Left renal pelvis (tissue), 4 donors: ENCODE results near the gene KCTD16. TPM values are rescaled to one million over a fixed set of nuclear protein-coding genes. Genes with fewer than 3 reads are reported as not detected.
A peak's percentile ranks its signal among the peaks of the same experiment; 100 is the strongest.

Experiments used
- DNase-seq, 4 donors: peaks; one replicate each; pipeline ENCODE4 v3.0.0-alpha.2; 2013; ENCODE audit warnings: low read depth in 4 of 4, low spot score in 3 of 4
- polyA plus RNA-seq, 4 donors: library from polyadenylated mRNA; unstranded; fragments of 120-200 nt; gene quantifications; one replicate each; pipeline ENCODE4 v1.2.1, GENCODE V29; 2013; ENCODE audit not compliant: insufficient read length in 4 of 4

The KCTD16 gene
- polyA plus RNA-seq, 4 donors: 0.60 to 2.8 (median 2.4) TPM

DNA sequence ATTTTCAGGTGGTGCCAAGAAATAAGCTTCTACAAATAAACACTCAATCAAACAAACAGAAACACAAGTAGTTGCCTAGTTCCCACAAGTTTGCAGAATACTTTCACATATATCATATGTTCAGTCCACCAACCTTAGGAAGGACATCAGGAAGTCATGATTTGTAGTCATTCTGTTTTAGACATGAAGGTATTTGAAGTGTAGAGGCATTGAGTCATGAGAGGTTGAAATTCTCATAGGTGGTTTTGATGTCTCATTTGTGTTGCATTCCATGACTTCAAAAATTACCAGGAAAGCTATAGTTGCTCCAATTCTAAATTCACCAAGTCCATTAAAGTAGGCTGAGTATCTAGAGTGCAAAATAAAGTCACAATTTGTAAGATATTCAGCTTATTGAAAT, 159.0 kb downstream of the KCTD16 start:
- DNase-seq: no peak

DNA sequence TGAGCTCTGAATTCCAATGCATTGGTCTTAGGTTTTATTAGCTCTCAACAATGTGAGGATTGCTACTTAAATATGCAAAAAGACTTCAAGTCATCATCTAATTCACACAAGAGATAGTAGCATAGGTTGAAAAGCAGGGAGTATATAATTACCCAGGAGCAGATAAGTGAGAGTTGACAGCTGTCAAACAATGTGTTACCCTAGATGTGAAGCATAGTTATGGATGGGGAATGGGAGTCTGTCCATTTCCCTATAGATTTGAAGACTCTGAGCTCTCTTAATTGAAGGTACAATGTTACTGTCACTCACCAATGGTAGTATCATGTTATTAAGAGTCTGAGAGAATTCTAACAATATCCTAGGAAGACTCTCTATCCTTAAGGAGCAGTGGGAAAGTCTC, 160.7 kb downstream of the KCTD16 start:
- no peak for DNase-seq

DNA sequence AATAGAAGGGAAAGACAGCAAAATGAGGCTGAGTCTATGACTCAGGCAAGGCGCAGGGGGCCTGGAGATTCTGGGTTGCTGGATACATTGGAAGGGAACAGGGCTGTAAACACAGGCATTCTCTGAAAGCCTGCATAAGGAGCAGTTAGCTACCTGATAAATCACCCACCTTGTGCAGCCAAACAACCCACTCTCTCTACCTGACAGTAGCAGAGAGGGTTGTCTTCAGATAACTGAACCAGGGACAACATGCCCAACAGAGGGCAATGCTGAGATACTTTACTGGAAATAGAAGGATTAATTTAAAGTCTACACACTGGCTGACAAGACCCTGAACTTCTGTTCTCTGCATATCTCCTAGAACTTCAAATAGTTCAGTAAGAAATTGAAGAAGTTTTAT, 161.6 kb downstream of the KCTD16 start:
- no peak for DNase-seq

DNA sequence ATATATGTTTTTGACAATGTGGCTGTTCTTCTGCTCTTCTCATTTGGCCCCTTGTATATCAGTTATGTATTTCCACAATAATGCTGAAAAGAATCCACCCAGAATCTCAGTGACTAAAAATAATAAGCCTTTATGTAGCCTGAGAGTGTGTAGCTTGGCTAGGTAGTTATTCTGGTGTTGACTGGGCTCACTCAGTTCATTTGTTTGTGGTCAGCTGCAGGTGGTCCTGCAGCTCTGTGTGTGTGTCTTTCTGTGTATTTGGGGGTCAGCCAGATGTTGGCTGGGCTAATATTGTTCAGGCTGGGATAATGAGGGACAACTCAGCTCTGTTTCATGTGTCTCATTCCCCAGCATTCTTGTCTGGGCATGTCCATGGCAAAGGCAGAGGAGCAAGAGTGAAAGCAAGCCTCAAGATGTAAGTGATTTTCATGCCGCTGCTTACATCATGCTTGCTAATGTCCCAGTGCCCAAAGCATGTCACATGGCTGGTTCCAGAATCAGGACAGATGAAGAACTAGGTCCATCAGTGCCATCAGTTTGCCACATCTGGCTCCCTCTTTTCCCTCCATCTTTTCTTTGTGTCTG, 162.8 kb downstream of the KCTD16 start:
- DNase-seq: no peak

DNA sequence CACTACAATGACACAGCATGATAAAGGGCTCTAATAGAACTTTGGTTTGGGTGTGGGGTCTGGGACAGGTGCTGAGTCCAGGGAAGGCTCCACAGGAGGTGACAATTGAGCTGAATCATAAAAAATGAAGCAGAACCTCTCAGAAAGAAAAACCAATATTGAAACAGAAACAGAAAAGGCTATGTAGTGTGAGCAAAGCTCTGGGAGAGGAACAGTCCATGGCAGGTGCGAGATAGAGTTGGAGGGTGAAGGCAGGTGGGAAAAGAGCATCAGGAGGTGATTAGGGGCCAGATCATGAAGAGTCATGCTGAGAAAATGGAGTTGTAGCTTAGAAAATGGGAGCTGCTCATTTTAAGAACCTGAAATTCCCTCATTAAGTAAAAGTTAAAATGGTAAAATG, 164.9 kb downstream of the KCTD16 start:
- no peak for DNase-seq

DNA sequence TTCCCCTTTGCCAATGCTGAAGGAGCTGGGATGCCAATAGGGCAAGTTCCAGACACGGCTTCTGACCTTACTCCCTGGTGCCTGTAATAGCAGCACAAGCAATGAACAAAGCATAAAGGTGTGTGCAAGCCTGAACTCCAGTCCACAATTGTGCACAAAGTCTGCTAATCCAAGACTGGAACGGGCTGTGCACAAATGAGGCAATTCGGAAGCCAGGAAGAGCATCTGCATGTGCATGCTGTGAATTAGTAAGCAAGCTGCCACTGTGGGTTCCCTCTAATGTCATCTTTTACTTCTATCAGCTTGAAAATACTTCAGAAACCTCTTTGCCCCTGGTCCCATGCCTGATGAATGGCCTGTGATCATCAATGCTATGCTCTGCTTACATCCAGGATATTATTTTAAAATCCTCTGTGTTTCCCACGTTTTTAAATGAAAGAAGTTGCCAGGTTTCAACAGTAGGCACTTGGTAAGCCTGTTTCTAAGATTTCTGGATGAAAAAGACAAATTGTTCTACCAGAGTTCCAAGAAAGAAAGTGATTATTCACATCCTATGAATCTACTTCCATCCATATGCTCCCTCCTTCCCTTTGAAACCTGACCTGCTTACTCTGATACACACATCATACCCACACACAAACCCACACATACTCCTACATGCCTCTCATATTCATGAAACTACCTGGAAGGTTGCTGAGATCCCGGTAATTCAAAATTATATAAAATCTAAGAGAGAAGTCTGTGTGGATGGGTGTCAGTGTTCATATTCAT, 165.7 kb downstream of the KCTD16 start:
- no peak for DNase-seq

DNA sequence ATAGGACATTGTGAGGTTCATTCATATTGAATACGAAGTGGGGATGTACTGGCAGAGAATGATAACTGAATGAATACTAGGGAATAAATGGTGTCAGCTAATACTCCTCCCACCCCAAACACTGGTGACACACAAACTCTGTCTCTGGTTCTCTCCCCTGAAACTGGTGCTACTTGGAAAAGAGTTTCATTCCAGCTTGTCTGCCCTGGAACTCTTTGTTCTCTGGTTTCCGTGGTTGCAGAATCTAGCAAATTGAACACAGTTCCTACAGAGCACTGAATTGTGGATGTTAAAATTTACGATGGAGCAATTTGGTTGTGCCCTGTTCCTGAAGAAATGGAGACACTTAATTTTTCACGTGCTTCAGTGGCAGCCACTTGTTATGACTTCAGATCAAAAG, 181.7 kb downstream of the KCTD16 start:
- no peak for DNase-seq

DNA sequence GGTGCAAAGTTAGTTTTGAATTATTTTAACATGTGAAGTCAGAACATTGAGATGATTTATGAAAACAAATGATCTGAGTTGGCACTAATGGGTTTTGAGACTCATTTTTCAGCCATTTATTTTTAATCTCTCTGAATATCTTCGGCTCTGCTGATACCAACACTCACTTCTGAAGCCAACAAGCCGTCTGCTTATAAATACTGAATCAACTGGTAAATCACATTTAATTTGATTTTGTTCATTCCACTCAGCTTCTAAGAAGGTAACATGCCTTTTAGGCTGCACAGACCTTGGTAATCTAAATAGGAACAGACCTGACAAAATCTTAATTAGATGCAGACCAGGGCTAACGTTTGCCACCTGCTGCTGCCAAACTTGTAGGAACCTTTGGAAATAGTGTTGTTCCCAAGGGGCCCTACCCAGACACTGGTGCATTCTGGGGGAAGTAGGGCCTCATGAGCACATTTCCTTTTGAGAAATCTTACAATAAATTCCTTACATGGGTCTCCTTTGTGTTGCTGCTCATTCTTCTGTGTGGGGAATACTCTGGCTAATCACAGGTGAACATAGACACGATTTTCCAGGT, 182.2 kb downstream of the KCTD16 start:
- DNase-seq: no peak

DNA sequence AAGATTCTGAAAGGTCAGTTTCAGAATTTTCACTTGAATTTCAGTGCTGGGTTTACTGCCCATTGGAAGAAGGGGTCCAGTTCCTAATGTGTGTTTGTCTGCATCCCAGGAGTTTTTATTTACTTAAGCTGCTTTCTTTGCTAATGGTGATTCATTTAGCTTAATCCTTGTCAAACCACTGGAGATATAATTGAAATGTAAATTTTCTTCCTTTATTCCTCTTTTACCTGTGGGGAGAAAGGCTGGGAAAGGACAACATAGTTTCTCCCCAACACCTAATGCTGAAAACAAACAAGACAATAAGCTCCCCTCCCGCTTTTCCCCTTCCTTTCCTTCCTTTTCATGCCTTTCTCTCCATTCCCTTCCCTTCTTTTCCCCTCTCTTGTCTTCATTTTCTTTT, 185.8 kb downstream of the KCTD16 start:
- DNase-seq: no peak

DNA sequence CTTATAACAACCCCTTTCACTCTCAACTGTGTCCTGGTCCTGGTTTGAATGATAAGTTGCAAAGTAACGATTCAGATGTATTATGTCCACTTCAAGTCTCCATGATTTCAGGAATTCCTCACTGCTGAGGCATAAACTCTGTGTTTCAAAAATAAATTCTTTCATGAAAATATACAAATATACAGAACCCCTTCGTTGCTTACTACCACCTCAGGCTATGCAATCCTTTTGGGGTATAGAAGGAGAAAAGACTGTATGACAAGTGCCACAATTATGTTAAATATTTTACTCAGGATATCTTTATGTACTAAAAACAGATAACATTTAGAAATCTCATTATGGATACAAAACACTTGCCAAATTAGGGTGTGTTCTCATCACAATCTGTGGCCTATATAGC, 190.7 kb downstream of the KCTD16 start:
- no peak for DNase-seq

DNA sequence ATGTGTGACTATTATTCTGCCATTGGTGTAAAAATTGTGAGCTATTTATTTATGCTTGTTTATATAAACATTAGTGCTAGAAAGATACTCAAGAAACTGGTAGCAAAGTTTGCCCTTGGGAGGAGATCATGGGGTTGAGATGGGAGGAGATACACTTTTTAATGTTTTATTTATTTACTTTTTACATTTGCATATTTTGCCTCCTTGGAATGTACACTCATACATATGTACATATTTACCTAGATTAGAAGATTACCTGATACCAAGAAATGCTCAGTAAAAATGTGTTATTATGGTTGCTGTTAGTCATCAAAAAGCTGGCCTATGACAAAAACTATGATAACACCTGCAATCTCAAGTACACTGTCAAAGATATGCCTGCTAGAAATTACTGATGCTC, 195.2 kb downstream of the KCTD16 start:
- DNase-seq: no peak

DNA sequence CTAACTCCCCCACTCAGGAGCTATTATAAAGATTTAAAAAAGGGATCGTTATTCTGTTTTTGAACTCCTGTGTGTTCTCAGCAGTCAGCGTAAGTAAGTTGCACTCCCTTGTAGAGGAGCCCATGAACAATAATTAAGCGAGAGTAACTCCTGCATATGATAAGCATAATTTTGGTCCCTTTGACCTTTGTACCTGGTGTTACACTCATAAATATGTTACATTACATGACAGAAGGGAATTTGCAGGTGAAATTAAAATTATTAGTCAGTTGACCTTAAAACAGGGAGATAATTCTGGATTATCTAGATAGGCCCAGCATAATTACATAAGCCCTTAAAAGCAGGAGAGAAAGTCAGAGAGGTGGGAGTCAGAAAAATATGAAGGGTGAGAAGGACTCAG, 197.3 kb downstream of the KCTD16 start:
- no peak for DNase-seq

DNA sequence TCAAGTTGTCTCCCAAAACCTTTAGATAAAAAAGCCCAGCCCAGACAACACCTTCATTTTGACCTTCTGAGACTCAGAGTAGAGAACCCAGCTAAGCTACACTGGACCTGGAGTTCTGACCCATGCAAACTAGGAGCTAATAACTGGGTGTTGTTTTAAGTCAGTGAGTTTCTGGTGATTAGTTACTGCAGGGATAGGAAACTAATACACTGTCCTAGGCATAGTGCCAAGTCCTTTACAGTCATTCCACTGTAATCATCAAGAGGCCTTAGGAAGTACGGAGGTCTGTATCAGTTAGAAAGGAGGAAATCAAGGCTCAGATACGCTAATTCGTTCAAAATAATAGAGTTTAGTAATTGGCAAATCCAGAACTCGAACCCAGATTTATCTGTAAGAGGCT, 197.9 kb downstream of the KCTD16 start:
- DNase-seq: peak in 1 of 4 donors; percentile 10

DNA sequence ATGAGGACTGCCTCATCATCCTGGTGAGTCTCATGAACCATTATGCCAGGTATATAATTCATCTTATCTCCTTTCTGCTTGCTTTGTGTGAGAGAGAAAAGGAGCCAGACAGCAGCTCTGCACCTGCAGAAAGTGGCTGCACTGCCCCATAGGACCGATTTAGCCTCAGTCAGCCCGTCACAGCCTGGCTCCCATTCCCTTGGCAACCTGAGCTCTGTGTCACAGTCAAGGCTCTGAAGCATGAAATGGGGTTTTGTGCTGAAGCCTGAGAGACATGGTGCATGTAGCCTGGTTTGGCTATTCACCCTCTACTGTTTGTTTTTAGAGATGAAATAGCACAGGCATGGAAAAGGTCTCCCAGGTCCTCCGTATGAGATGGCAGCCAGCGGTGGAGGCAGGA, 198.3 kb downstream of the KCTD16 start:
- peak; percentile 21 to 57 (median 29) for DNase-seq

DNA sequence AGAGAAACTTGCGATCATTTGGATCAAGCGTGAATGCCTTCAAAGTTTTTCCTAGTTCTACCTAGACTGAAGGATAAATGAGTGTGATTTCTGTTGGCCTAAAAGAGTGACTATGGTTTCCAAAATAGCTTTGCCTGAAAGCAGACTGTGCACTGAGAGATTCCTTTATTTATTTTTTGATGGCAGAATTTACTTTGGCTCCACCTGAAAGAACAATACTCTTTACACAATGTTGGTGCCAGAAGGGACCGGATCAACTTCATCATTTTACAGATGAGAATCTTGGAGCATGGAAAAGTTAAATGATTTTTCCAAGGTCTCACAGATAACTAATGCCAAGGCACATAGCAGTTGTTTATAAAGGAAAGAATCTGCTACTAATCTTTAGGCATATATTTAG, 199.6 kb downstream of the KCTD16 start:
- no peak for DNase-seq

DNA sequence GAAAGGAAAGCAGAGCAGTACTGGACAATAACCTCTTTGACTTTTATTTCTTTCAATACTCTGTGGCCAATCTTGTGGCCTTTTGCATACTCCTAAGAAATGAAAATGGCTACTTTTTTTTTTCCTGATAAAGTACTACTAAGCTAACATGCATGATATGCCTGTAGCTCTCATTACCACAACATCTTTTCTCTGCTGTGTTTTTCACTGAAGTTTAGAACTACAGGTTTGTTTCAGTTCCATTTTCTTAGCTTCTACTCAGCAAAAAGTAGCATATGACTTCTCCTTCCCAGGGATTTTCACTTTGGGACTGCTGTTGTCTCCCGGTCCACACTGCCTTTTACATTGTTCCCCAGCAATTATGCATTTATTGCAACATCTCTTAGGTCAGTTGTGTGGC, 204.0 kb downstream of the KCTD16 start:
- no peak for DNase-seq

DNA sequence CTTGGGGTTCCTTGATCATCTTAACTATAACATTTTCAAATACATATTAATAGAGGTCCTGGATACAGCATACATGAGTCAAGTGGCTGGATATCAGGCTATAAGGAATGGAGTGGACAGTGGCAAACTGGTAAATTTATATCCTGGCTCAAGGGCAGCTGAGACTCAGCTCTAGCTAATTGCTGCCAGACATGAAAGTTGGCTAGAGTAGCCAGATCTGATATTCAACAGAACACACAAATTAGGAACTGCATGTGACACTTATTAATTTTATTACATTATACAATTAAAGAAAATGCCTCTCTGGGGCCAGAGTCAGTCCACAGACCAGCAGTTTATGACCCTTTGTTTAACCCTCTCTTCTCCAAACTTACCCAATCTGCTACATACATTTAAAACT, 206.5 kb downstream of the KCTD16 start:
- no peak for DNase-seq

DNA sequence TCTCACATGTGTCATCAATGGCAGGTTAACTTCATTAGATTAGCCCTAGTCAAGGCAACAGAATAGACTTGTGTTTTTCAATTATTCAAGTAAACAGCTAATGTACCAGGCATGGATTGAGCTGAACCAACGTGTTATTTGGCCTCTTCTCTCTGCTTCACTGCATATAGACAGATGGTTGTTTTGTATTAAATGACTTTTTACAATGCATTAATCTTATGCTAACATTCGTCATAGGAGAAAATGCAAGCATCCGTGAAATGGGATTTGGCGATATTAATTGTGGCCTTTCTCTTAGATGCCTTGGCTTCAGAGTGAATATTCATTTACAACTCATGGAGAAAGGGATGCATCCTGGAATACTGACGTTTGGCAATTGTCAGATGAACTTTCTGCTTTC, 208.0 kb downstream of the KCTD16 start:
- no peak for DNase-seq

DNA sequence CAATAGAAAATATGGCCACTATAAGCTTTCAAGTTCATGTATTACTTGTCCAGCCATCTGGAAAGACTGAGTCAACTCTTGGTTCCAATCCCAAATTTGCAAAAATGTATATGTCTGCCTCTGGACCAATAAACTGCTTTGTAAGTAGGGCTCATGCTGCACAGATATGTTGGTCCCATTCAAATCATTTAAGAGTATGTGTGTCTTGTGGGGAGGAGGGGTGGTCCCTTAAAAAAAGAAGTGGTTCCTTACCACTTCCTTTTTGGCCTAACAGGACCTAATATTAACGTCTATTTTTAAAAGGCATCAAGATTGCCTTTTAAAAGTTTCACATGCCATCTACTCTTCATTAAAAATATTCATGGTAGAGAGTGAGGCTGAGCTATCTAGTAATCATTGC, 214.9 kb downstream of the KCTD16 start:
- no peak for DNase-seq

DNA sequence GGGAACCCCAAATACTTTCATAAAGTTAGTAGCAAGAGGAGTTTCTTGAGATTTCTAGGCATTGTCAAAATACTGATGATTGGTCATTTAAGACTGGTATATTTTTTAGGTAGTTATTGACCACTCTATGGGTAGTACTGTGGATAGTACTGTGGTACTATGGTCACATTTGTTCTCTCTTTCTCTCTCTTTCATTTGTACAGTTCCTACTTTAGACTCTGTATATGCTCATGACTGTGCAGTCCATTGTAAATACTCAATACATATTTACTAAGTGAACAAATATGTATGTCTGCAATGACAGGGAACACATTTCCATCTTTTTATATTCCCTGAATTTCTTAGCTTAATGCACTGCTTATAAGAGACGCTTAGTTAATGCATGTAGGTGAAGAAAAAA, 215.6 kb downstream of the KCTD16 start:
- DNase-seq: no peak

DNA sequence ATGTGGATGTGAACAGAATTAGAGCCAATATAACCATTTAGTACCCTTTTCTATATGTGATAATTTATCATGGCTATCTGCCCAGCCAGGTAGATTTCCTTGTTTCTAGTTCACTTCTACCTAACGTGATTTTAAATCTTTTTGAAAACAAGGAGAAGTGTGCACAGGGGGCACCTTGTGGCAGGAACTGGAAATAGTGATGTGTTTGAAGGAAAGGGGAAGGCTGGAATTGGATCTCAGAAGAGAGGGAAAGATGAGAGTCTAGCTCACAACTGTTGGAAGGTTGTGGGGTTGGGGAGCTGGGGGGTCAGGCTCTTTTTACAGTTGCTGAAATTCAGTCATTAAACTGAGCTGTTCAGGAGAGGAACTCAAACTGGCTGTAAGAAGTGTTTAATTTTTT, 219.5 kb downstream of the KCTD16 start:
- DNase-seq: no peak

DNA sequence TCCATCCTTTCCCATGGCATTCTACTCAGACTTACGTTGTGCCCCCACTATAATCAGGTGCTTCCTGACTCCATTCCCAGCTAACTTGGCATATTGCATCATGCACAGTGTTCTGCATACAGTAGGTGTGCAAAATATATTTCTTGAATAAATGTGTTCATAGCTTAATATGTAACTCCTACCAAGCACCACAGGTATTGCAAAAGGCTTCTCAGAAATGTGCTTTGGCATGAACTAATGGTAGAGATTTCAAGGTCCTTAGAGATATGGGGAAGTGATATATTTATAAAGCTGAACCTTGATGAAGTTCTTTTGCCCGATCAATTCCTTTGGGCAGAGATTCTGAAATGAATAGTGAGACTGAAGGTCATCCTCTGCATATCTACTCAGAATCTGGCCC, 220.4 kb downstream of the KCTD16 start:
- no peak for DNase-seq
